ENCODE data around the gene SEPHS1. TPM values are rescaled to one million over a fixed set of nuclear protein-coding genes. Genes with fewer than 3 reads are reported as not detected.

The SEPHS1 gene
- total RNA-seq, 1 donor from 2014 or later = 127 TPM

DNA sequence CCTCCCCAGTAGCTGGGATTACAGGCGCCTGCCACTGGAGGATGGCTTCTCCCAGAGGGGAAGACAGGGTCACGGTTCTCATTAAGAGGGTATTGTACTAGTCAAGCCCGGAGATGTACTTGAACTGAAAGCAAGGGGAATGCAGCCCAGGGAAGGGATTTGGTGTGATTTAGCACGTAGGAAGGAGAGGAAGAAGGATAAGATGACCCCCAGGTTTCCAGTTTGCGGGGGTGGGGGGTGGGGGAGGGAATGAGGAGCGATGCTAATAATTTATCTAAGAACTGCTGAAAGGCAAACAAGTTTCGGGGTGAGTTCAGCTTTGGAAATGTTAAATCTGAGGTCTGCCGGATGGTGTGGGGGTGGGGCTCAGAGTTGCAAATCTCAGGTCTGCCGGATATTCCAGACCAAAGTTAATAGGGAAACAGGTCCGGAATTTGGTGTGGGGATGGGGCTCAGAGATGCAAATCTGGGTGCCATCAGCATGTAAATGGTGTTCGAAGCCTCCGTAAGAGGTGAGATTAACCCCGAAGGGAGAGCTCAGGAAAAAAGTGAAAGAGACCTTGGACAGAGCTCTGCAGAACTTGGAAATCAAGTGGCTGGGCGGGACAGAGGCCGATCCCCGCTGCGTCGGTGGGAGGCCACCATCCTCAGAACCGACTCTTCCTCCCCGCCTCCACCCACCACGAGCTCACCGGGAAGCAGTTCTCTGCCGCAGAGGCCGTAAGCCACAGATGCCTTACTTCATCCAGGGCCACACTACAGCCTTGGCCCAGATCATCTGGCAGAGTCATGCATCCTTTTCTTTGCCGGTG, 1.6 kb upstream of the SEPHS1 start:
- no peak for TF ChIP-seq CTCF (IDR thresholded peaks at IDR 0.05; ENCODE audit: unreplicated experiment)
- peak overlapping the region; percentile 90 for H3K4me3 Mint-ChIP-seq (ENCODE audit: low read depth)
- DNase-seq (ENCODE audit: low spot score, unreplicated experiment) = peak; percentile 14
- H3K27me3 Mint-ChIP-seq = peaks cover 41% of the 10 kb centered on the region
- peaks cover 21% of the 10 kb centered on the region for H3K4me1 Mint-ChIP-seq (ENCODE audit: low read depth)
- H3K27ac Mint-ChIP-seq = peak overlapping the region; percentile 47
- peaks cover 1% of the 10 kb centered on the region for H3K36me3 Mint-ChIP-seq (ENCODE audit: insufficient read depth)
- H3K9me3 Mint-ChIP-seq (ENCODE audit: low read depth) = no peaks in the 10 kb centered on the region

DNA sequence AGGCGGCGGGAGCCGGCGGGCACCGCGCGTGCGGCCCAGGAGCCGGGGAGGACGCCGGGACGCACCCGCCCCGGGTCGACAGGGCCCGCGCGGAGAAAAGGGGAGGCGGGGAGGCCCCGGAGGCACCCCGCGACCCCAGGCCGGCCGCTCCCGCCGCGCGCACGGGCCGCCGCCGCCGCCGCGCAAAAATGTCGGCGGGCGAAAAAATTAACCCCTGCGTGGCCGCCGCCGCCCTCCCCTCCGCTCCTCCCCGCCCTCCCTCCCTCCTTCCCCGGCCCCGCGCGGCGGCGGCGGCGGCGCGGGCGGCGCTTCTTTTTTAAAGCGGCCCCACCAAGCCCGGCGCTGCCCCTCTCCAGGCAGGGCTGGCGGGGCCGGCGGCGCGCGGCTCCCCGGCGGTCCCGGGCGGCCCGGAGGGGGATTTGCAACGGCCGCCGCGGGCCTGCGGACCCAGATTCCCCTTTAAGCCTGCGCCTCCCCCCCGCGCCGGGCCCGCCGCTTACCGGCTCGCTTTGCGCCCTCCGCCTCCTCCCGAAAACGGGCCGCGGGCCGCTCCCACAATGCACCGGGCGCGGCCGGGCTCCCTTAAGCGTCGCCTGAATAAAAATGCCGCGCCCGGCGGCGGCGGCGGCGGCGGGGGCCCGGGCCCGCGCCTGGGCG, 465 bp downstream of the SEPHS1 start:
- H3K4me1 Mint-ChIP-seq (ENCODE audit: low read depth) = peaks cover 23% of the 10 kb centered on the region
- peaks cover 8% of the 10 kb centered on the region for H3K36me3 Mint-ChIP-seq (ENCODE audit: insufficient read depth)
- no peak for TF ChIP-seq CTCF (IDR thresholded peaks at IDR 0.05; ENCODE audit: unreplicated experiment)
- no peaks in the 10 kb centered on the region for H3K9me3 Mint-ChIP-seq (ENCODE audit: low read depth)
- peaks cover 29% of the 10 kb centered on the region for H3K27me3 Mint-ChIP-seq
- no peak overlapping the region for H3K27ac Mint-ChIP-seq
- peak overlapping the region; percentile 58 for H3K4me3 Mint-ChIP-seq (ENCODE audit: low read depth)
- peak; percentile 72 for DNase-seq (ENCODE audit: low spot score, unreplicated experiment)

GRCh38 chr10:13347043-13347499, 1.0 kb downstream of the SEPHS1 start:
- DNase-seq (ENCODE audit: low spot score, unreplicated experiment) = no peak
- H3K36me3 Mint-ChIP-seq (ENCODE audit: insufficient read depth) = peaks cover 8% of the 10 kb centered on the region
- peak overlapping the region; percentile 77 for H3K4me3 Mint-ChIP-seq (ENCODE audit: low read depth)
- H3K4me1 Mint-ChIP-seq (ENCODE audit: low read depth) = peaks cover 23% of the 10 kb centered on the region
- TF ChIP-seq CTCF (IDR thresholded peaks at IDR 0.05; ENCODE audit: unreplicated experiment) = no peak
- H3K27me3 Mint-ChIP-seq = peaks cover 23% of the 10 kb centered on the region
- peak overlapping the region; percentile 97 for H3K27ac Mint-ChIP-seq
- H3K9me3 Mint-ChIP-seq (ENCODE audit: low read depth) = no peaks in the 10 kb centered on the region

DNA sequence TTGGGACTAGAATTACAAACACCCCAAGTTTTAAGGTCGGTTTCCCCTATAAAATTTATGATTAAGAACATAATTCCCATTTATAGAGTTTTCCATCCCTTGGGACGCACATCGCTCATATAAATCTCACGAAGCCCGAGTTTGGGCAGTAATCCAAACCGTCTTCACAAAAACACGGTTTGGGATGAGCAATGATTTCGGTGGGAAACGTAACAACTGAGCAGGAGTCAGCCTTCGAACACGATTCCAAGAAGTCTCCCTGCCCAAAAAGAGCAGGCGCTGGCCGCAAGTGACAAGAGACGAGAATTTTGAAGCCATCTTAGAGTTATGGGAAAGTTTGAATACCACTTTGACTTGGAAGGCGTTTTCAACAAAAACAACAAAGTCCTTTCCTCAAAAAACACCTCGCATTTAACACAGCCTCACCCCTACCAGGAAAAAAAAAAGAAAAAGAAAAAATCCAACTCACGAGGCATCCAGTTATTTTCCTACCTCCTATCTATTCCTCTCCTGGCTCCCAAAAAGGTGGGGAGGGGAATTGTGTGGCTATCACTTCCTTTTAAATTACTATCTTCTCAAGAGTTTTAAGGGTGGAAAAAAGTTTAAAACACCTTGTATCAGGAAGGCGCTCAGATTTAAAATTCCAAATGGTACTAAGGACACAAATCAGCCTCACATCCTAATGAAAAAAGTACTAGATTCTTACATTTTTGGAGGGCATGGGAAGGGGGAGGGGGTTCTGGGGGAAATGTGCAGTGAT, 1.6 kb downstream of the SEPHS1 start:
- H3K27ac Mint-ChIP-seq = peak overlapping the region; percentile 97
- DNase-seq (ENCODE audit: low spot score, unreplicated experiment) = no peak
- TF ChIP-seq CTCF (IDR thresholded peaks at IDR 0.05; ENCODE audit: unreplicated experiment) = no peak
- H3K27me3 Mint-ChIP-seq = peaks cover 17% of the 10 kb centered on the region
- peaks cover 23% of the 10 kb centered on the region for H3K4me1 Mint-ChIP-seq (ENCODE audit: low read depth)
- H3K36me3 Mint-ChIP-seq (ENCODE audit: insufficient read depth) = peaks cover 8% of the 10 kb centered on the region
- H3K4me3 Mint-ChIP-seq (ENCODE audit: low read depth) = peak overlapping the region; percentile 77
- no peaks in the 10 kb centered on the region for H3K9me3 Mint-ChIP-seq (ENCODE audit: low read depth)

All from progenitor cell of endocrine pancreas (in vitro differentiated cells).